Muscle of leg (tissue), 11 donors: ENCODE data around the gene BTAF1. TPM values are rescaled to one million over a fixed set of nuclear protein-coding genes. Genes with fewer than 3 reads are reported as not detected.
"Not testable (repeated sequence)": the region's sequence is repeated elsewhere in the genome, so short reads cannot be mapped to it uniquely, and the experiment has no call there.

Experiments
- DNase-seq: peaks from one replicate; pipeline ENCODE4 v3.0.0; 2013
- H3K27ac ChIP-seq: one replicate; pipeline ENCODE4 v1.5.1; 2013; ENCODE audit warnings: mild to moderate bottlenecking, low read length, control low read depth
- H3K27me3 ChIP-seq: one replicate; pipeline ENCODE4 v1.6.1; 2013; ENCODE audit warnings: low read length; ENCODE audit not compliant: control insufficient read depth, insufficient read depth
- H3K36me3 ChIP-seq: one replicate; pipeline ENCODE4 v1.6.1; 2013; ENCODE audit warnings: low read length; ENCODE audit not compliant: control insufficient read depth, insufficient read depth
- H3K4me1 ChIP-seq: one replicate; pipeline ENCODE4 v1.6.1; 2013; ENCODE audit warnings: low read length; ENCODE audit not compliant: control insufficient read depth, insufficient read depth
- H3K4me3 ChIP-seq: one replicate; pipeline ENCODE4 v1.5.1; 2013; ENCODE audit warnings: low read length, control low read depth
- H3K9me3 ChIP-seq: replicated peaks from 2 replicates; pipeline ENCODE4 v1.6.1; 2013; ENCODE audit warnings: low read depth, low read length; ENCODE audit not compliant: control insufficient read depth
- WGBS: methylation state at CpG from one replicate; pipeline ENCODE4 v1.1.5; 2013; ENCODE audit warnings: missing lambda C conversion rate; ENCODE audit not compliant: insufficient coverage; 5-methylcytosine and 5-hydroxymethylcytosine counted together
- polyA plus RNA-seq, 8 donors: library from polyadenylated mRNA; unstranded; fragments of 120-200 nt; gene quantifications; one replicate each; pipeline versions ENCODE4 v1.2.1 to v1.2.3, GENCODE V29; 2013; ENCODE audit warnings: inconsistent platforms in 1 of 8, low replicate concordance in 1 of 8; ENCODE audit not compliant: insufficient read length in 8 of 8, insufficient read depth in 1 of 8
- total RNA-seq: library from RNA; stranded (reverse); fragments of 120-200 nt; gene quantifications from one replicate; pipeline ENCODE4 v1.2.4, GENCODE V29; 2013

Gene BTAF1
- total and polyA plus RNA-seq, 9 donors = 16.5 to 29.0 (median 22.6) TPM

DNA sequence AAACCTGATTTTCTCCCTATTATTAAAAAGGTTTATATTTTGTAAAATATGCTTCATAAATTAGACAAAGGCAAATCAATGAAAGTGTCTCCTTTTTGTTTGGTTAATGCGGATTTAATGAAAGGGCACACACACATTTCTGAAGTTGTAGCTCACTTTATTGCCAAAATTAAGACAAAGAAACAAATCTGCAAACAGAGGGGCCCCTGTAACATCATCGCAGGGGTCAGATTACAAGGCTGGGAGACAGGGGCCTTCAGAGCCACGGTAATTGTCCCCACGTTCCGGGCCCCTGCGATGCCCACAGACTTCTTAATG is 36.7 kb upstream of the BTAF1 start:
- DNase-seq = no peak
- no peaks in the 10 kb centered on the region for H3K9me3 ChIP-seq
- WGBS = 0% methylated on average over 5 of the region's 6 CpGs
- H3K36me3 ChIP-seq = no peaks in the 10 kb centered on the region
- no peak overlapping the region for H3K27ac ChIP-seq
- peaks cover 2% of the 10 kb centered on the region for H3K27me3 ChIP-seq
- H3K4me3 ChIP-seq = peak overlapping the region; percentile 55
- peaks cover 22% of the 10 kb centered on the region for H3K4me1 ChIP-seq

GRCh38 chr10:91887272-91888076 is 36.1 kb upstream of the BTAF1 start:
- Histone ChIP-seq H3K4me1 (peaks cover 22% of the 10 kb centered on the region), H3K27me3 (peaks cover 2% of the 10 kb centered on the region), H3K36me3 (no peaks in the 10 kb centered on the region), H3K27ac (no peak overlapping the region), H3K4me3 (peak overlapping the region; percentile 55), H3K9me3 (no peaks in the 10 kb centered on the region)
- DNase-seq = peak; percentile 54
- 0% methylated on average over 50 of the region's 59 CpGs for WGBS

GRCh38 chr10:91891125-91892001 is 32.2 kb upstream of the BTAF1 start:
- 100% methylated on average over 1 of the region's 1 CpG for WGBS

GRCh38 chr10:91893051-91893450 is 30.5 kb upstream of the BTAF1 start:
- Histone ChIP-seq H3K36me3 (no peaks in the 10 kb centered on the region), H3K4me1 (no peaks in the 10 kb centered on the region), H3K27me3 (peaks cover 2% of the 10 kb centered on the region), H3K9me3 (no peaks in the 10 kb centered on the region), H3K4me3 (no peak overlapping the region), H3K27ac (no peak overlapping the region)
- WGBS = 80% methylated on average over 1 of the region's 2 CpGs
- DNase-seq = no peak

More at GRCh38 chr10:91891125-91892001, 32.2 kb upstream of the BTAF1 start:
- Histone ChIP-seq H3K4me1 (peaks cover 7% of the 10 kb centered on the region), H3K27ac (no peak overlapping the region), H3K36me3 (no peaks in the 10 kb centered on the region), H3K27me3 (peaks cover 2% of the 10 kb centered on the region), H3K9me3 (no peaks in the 10 kb centered on the region), H3K4me3 (no peak overlapping the region)
- no peak for DNase-seq

DNA sequence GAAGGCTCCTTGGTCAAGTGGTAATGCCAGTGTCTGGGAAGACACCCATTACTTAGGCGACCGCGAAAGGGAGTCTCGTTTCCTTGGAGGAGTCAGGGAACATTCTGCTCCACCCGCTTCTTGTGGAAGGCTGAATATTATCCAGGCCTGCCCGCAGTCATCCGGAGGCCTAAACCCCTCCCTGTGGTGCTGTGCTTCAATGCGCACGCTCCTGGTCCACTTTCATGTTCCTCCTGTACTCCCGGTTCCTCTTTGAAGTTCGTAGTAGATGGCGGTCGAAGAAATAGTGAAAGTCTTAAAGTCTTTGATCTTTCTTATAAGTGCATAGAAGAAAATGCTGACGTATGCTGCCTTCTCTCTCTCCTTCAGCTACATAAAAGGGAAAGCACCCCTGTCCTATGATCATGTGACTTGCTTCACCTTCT is 29.3 kb upstream of the BTAF1 start:
- not testable (repeated sequence) for H3K27me3 ChIP-seq, H3K27ac ChIP-seq, H3K4me3 ChIP-seq, H3K36me3 ChIP-seq, DNase-seq, H3K9me3 ChIP-seq, H3K4me1 ChIP-seq
- WGBS = 56% methylated on average over 3 of the region's 14 CpGs

GRCh38 chr10:91896212-91896756 is 27.3 kb upstream of the BTAF1 start:
- Histone ChIP-seq H3K4me1 (no peaks in the 10 kb centered on the region), H3K27me3 (no peaks in the 10 kb centered on the region), H3K27ac (no peak overlapping the region), H3K36me3 (no peaks in the 10 kb centered on the region), H3K9me3 (no peaks in the 10 kb centered on the region), H3K4me3 (no peak overlapping the region)
- DNase-seq = no peak
- WGBS = 64% methylated on average over 2 of the region's 3 CpGs

DNA sequence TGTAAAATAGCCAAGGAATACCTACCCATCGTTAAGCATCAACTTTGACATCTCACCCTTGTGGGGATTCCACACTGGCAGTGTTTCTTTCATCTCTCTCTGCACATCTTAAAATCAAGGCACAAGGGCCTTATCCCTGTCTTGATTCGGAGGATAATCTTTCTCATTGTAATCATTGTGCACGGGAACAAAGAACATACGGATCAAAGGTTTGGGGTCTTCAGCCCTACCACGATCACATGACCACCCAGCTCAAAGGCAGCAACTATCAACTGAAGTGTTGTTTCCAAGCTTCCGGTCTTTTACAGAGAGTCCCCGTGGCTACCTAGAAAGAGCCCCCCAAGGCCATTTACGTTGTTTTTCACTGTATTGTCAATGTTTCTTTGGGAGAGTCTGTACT is 26.1 kb upstream of the BTAF1 start:
- H3K27ac ChIP-seq = no peak overlapping the region
- no peak for DNase-seq
- H3K4me3 ChIP-seq = no peak overlapping the region
- 63% methylated on average over 2 of the region's 8 CpGs for WGBS
- H3K27me3 ChIP-seq = no peaks in the 10 kb centered on the region
- no peaks in the 10 kb centered on the region for H3K4me1 ChIP-seq
- H3K9me3 ChIP-seq = no peaks in the 10 kb centered on the region
- no peaks in the 10 kb centered on the region for H3K36me3 ChIP-seq

DNA sequence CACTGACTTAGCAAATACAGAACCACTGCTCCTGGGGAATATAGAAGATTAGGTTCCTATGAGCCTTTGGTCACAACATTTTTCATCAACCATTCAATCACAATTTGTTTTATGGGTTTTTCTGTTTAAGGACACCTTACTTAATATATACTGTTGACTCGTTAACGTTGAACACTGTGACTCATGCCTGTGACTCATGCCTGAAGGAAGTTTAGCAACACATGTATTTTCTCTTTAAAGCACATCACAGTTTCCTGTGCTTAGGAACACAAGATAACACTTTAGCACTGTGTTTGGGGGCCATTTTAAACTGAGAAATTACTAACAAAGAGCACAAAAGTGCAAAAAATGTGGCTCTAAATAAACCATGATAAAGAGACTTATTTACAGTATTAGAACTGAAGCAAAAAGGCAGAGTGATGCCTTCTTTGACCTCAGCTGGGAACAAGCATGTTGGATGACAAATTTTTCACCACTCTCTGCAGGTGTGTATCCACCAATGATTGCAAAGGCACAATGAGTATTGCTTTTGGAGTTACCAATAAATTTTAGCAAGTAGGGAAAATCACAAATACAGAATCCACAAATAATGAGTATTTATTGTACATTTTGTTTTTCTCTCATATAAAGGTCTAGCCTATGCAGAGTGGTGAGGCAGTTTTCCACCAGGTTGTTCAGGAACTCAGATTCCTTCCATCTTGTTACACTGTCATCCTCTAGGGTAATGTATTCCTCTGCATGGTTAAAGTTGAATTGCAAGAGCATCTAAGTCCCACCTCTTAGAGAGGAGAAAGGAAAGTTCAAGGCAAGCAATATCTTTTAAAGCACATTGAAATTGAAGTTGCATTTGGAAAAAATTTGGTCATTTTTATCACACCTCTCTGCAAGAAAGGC is 21.5 kb upstream of the BTAF1 start:
- no peak overlapping the region for H3K27ac ChIP-seq
- 59% methylated on average over 2 of the region's 2 CpGs for WGBS

DNA sequence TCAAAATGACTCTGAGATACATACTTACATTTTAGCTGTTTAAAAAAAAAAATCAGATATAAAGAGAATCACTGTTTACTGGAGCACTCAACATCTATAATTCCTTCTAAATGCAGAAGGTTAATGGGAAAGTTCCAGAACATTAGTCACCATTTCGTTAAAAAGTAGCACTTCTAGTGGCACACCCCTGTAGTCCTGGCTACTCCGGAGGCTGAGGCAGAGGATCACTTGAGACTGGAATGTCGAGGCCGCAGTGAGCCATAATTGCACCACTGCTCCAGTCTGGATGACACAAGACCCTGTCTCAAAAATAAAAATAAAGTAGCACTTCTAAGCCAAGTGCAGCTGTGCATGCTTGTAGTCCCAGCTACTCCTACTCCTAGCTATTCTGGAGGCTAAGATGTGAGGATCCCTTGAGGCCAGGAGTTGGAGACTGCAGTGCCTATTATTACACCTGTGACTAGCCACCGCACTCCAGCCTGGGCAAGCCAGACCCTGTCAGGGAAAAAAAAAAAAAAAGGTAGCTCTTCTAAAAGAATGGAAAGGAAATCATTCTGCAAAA is 16.5 kb upstream of the BTAF1 start:
- Histone ChIP-seq H3K4me1 (peaks cover 7% of the 10 kb centered on the region), H3K27ac (no peak overlapping the region), H3K4me3 (peak overlapping the region; percentile 9), H3K9me3 (no peaks in the 10 kb centered on the region), H3K27me3 (no peaks in the 10 kb centered on the region), H3K36me3 (peaks cover 2% of the 10 kb centered on the region)
- DNase-seq = no peak
- WGBS = 64% methylated on average over 4 of the region's 5 CpGs

More for the DNA sequence above, 21.5 kb upstream of the BTAF1 start:
- Histone ChIP-seq H3K27me3 (no peaks in the 10 kb centered on the region), H3K4me1 (no peaks in the 10 kb centered on the region), H3K9me3 (no peaks in the 10 kb centered on the region), H3K36me3 (peaks cover 2% of the 10 kb centered on the region), H3K4me3 (no peak overlapping the region)
- DNase-seq = no peak
